Lower leg skin (tissue), 3 donors: ENCODE measurements around the gene RALGAPA1.

Source experiments
- CTCF ChIP-seq, 3 donors: fragments of 450-650 bp; IDR thresholded peaks; one replicate each; pipeline ENCODE4 v1.5.1; 2016; ENCODE audit warnings: antibody characterized with exemption in 3 of 3, mild to moderate bottlenecking in 3 of 3, moderate library complexity in 2 of 3
- POLR2A ChIP-seq, 2 donors: fragments of 450-650 bp; IDR thresholded peaks; one replicate each; pipeline ENCODE4 v1.6.1; 2016 to 2017; ENCODE audit warnings: antibody characterized with exemption in 2 of 2, mild to moderate bottlenecking in 1 of 2, moderate library complexity in 1 of 2

- no peak for TF ChIP-seq CTCF (IDR thresholded peaks at IDR 0.05)
- TF ChIP-seq POLR2A (IDR thresholded peaks at IDR 0.05) = no peak
Observed at GRCh38 chr14:35661875-35662274, 147.2 kb downstream of the RALGAPA1 start.
